Esophagus muscularis mucosa (tissue), 4 donors: ENCODE measurements around the gene MTG2. TPM values are rescaled to one million over a fixed set of nuclear protein-coding genes. Genes with fewer than 3 reads are reported as not detected.

ENCODE experiments used
- DNase-seq: peaks from one replicate; pipeline ENCODE4 v3.0.0-alpha.2; 2017; ENCODE audit errors: extremely low spot score
- H3K27ac ChIP-seq, 4 donors: fragments of 200-600 bp; sonication (generic); replicated peaks in 1 of 4; 1 replicate in 3 of 4; 2 replicates in 1 of 4; pipeline ENCODE4 v1.5.1; 2016 to 2019; ENCODE audit warnings: mild to moderate bottlenecking in 1 of 4
- H3K27me3 ChIP-seq, 4 donors: fragments of 200-600 bp; sonication (generic); one replicate each; pipeline versions ENCODE4 v1.5.1 to v1.6.0; 2016 to 2019
- H3K36me3 ChIP-seq, 4 donors: fragments of 200-600 bp; sonication (generic); one replicate each; pipeline ENCODE4 v1.5.1; 2016 to 2019
- H3K4me1 ChIP-seq, 4 donors: fragments of 200-600 bp; sonication (generic); one replicate each; pipeline ENCODE4 v1.5.1; 2016 to 2019
- H3K4me3 ChIP-seq, 4 donors: fragments of 200-600 bp; sonication (generic); 1 replicate in 2 of 4; 2 replicates in 2 of 4; pipeline ENCODE4 v1.5.1; 2016 to 2019; ENCODE audit warnings: mild to moderate bottlenecking in 4 of 4, moderate library complexity in 1 of 4
- H3K9me3 ChIP-seq, 4 donors: fragments of 200-600 bp; sonication (generic); 1 replicate in 3 of 4; 2 replicates in 1 of 4; pipeline ENCODE4 v1.5.1; 2016 to 2019
- CTCF ChIP-seq, 3 experiments: fragments of 200-600 bp in 2 of 3; fragments of 450-650 bp in 1 of 3; sonication (generic) in 2 of 3; IDR thresholded peaks; one replicate each; pipeline ENCODE4 v1.5.1; 2017 to 2019; ENCODE audit warnings: antibody characterized with exemption in 3 of 3, mild to moderate bottlenecking in 2 of 3, moderate library complexity in 1 of 3
- EP300 ChIP-seq: sonication (generic); formaldehyde crosslinking; IDR thresholded peaks from one replicate; pipeline ENCODE4 v1.6.1; 2017; ENCODE audit warnings: antibody characterized with exemption
- POLR2A ChIP-seq: fragments of 450-650 bp; IDR thresholded peaks from one replicate; pipeline ENCODE4 v1.6.1; 2017; ENCODE audit warnings: antibody characterized with exemption, moderate library complexity, mild to moderate bottlenecking, low read depth
- POLR2AphosphoS5 ChIP-seq, 2 donors: sonication (generic); formaldehyde crosslinking; IDR thresholded peaks; one replicate each; pipeline ENCODE4 v1.6.1; 2017; ENCODE audit warnings: antibody characterized with exemption in 2 of 2
- WGBS: methylation state at CpG from one replicate; pipeline ENCODE4 v1.1.5; 2018; 5-methylcytosine and 5-hydroxymethylcytosine counted together
- intact Hi-C: fragments of 100-400 bp; cut with DNase I; formaldehyde crosslinking; loops from one replicate; pipeline ENCODE4 v1.15.1; 2023
- total RNA-seq, 4 donors: library from RNA; depleted of rRNA; stranded (reverse); fragments of >200 nt; gene quantifications; one replicate each; pipeline versions ENCODE4 v1.1.0 to v1.2.1, GENCODE V29; 2016

The MTG2 gene
- total RNA-seq, 4 donors from 2014 or later = 21.6 to 26.5 (median 26.0) TPM

GRCh38 chr20:62246872-62247652 lies 64.2 kb downstream of the MTG2 start:
- H3K4me1 ChIP-seq = peaks cover 35 to 61% (median 44%) of the 10 kb centered on the region in 4 donors
- H3K9me3 ChIP-seq = no peaks in the 10 kb centered on the region
- TF ChIP-seq EP300 = no peak
- TF ChIP-seq CTCF (IDR thresholded peaks at IDR 0.05) = no peak
- TF ChIP-seq POLR2AphosphoS5 (IDR thresholded peaks at IDR 0.05) = no peak
- no peak for TF ChIP-seq POLR2A
- intact Hi-C loops = no loop called here
- no peak overlapping the region for H3K4me3 ChIP-seq
- no peak for DNase-seq
- H3K27ac ChIP-seq = no peak overlapping the region
- peaks cover 0 to 13% (median 2%) of the 10 kb centered on the region in 4 donors for H3K36me3 ChIP-seq
- 65% methylated on average over 12 of the region's 22 CpGs for WGBS
- H3K27me3 ChIP-seq = no peaks in the 10 kb centered on the region

- TF ChIP-seq CTCF (IDR thresholded peaks at IDR 0.05) (no peak), EP300 (no peak), POLR2AphosphoS5 (IDR thresholded peaks at IDR 0.05) (no peak), POLR2A (no peak)
- WGBS = 79% methylated on average over 6 of the region's 6 CpGs
These were observed 66.2 kb downstream of the MTG2 start for GRCh38 chr20:62248890-62249560.

DNA sequence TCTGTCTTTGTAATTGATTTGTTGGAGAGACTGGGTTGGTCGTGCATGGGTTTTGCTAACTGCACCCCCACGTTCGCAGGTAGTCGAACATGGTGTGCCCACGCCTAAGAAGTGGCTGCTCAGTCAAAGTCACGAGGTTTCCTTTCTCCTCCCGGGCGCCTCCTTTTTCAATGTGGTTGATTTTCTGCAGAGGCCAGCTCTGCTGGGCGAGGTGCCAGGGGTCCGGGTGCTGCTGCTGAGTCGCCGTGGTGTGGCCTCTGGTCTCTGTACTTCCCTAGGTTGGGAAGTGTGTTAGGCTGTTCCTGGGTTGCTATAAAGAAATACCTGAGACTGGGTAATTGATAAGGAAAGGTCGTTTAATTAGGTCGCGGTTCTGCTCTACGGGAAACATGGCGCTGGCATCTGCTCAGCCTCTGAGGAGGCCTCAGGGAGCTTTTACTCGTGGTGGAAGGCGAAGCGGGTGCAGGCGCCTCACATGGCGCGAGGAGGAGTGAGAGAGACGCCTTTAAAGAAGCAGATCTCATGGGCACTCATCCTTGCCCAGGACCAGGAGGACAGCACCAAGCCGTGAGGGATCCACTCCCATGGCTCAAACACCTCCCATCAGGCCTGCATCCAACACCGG lies 69.6 kb downstream of the MTG2 start:
- Histone ChIP-seq H3K4me3 (no peak overlapping the region), H3K4me1 (peaks cover 0 to 15% (median 3%) of the 10 kb centered on the region in 4 donors), H3K27me3 (no peaks in the 10 kb centered on the region), H3K27ac (no peak overlapping the region), H3K9me3 (no peaks in the 10 kb centered on the region), H3K36me3 (peaks cover 14 to 23% (median 21%) of the 10 kb centered on the region in 4 donors)
- WGBS = 91% methylated on average over 24 of the region's 26 CpGs
- no peak for TF ChIP-seq EP300
- TF ChIP-seq CTCF (IDR thresholded peaks at IDR 0.05) = no peak
- intact Hi-C loops = no loop called here
- DNase-seq = no peak

More at GRCh38 chr20:62248890-62249560, 66.2 kb downstream of the MTG2 start:
- Histone ChIP-seq H3K4me3 (no peak overlapping the region), H3K27ac (no peak overlapping the region), H3K36me3 (peaks cover 0 to 11% (median 3%) of the 10 kb centered on the region in 4 donors), H3K27me3 (no peaks in the 10 kb centered on the region), H3K9me3 (no peaks in the 10 kb centered on the region), H3K4me1 (peaks cover 25 to 49% (median 31%) of the 10 kb centered on the region in 4 donors)
- intact Hi-C loops = no loop called here
- no peak for DNase-seq

Other genes with a start within 250 kb of the MTG2 start
- gene TAF4, start 117.1 kb upstream of the MTG2 start, total RNA-seq = 10 to 100 TPM; 12.0 to 19.9 (median 16.2) TPM
- gene LSM14B, start 60.6 kb upstream of the MTG2 start, total RNA-seq = 10 to 100 TPM; 24.9 to 38.8 (median 32.4) TPM
- 100 to 1,000 TPM; 261 to 349 (median 304) TPM for gene PSMA7, start 39.6 kb upstream of the MTG2 start, total RNA-seq
- 10 to 100 TPM in 2 of 4 donors, 1 to 10 TPM in 2; 9.1 to 13.3 (median 10.8) TPM for gene SS18L1, start 39.3 kb upstream of the MTG2 start, total RNA-seq
- gene HRH3, start 37.2 kb downstream of the MTG2 start, total RNA-seq = not detected
- 10 to 100 TPM; 34.5 to 52.7 (median 44.2) TPM for gene OSBPL2, start 55.5 kb downstream of the MTG2 start, total RNA-seq
- 100 to 1,000 TPM; 127 to 184 (median 173) TPM for gene ADRM1, start 120.0 kb downstream of the MTG2 start, total RNA-seq
- 100 to 1,000 TPM in 3 of 4 donors, 10 to 100 TPM in 1; 70.1 to 257 (median 150) TPM for gene LAMA5, start 184.3 kb downstream of the MTG2 start, total RNA-seq
- 1,000 to 10,000 TPM in 2 of 4 donors, 100 to 1,000 TPM in 2; 581 to 2,787 (median 1,391) TPM for gene RPS21, start 204.1 kb downstream of the MTG2 start, total RNA-seq
- 1 to 10 TPM; 2.0 to 6.9 (median 4.1) TPM for gene CABLES2, start 224.3 kb downstream of the MTG2 start, total RNA-seq
- gene RBBP8NL, start 244.5 kb downstream of the MTG2 start, total RNA-seq = not detected